ENCODE measurements around the gene MED15. TPM values are rescaled to one million over a fixed set of nuclear protein-coding genes. Genes with fewer than 3 reads are reported as not detected.

MED15 gene
- total RNA-seq, 1 experiment from 2014 or later: 87.9 TPM

- Histone ChIP-seq H3K27ac (peak overlapping the region; percentile 49; the same call in 1 of the 2 replicates), H3K79me2 (ENCODE audit: low read depth) (peaks cover 75% of the 10 kb centered on the region), H3K36me3 (ENCODE audit: low read depth) (no peaks in the 10 kb centered on the region), H3K9me3 (ENCODE audit: insufficient read depth, low read depth) (no peaks in the 10 kb centered on the region), H3F3A (ENCODE audit: insufficient read depth, low read depth) (peaks cover 37% of the 10 kb centered on the region), H3K4me3 (no peak overlapping the region), H3K4me2 (no peak overlapping the region), H3K27me3 (ENCODE audit: insufficient read depth, low read depth) (no peaks in the 10 kb centered on the region), H3K4me1 (replicated peaks; ENCODE audit: insufficient read depth) (peaks cover 41% of the 10 kb centered on the region), H4K20me1 (ENCODE audit: insufficient read depth) (peaks cover 13% of the 10 kb centered on the region; the same call in 1 of the 2 replicates), H2AFZ (no peak overlapping the region), H3K9me2 (ENCODE audit: insufficient read depth) (no peaks in the 10 kb centered on the region)
- ChIA-PET CTCF (no interaction called here), POLR2A (ENCODE audit: unreplicated experiment) (no interaction called here)
- no peak for DNase-seq
- no TSS peak for BruUV-seq (replicated peaks)
- TF ChIP-seq EZH2 (IDR thresholded peaks at IDR 0.05; ENCODE audit: low read depth) (no peak), CTCF (conservative IDR thresholded peaks at IDR 0.05) (no peak)
- intact Hi-C loops (cut with micrococcal nuclease; ENCODE audit: unreplicated experiment): no loop called here
Observed at GRCh38 chr22:20526305-20526627, 18.9 kb downstream of the MED15 start.

- no peak for DNase-seq
- Histone ChIP-seq H3K79me2 (ENCODE audit: low read depth) (peaks cover 74% of the 10 kb centered on the region), H3K4me3 (no peak overlapping the region), H4K20me1 (ENCODE audit: insufficient read depth) (peaks cover 10% of the 10 kb centered on the region; the same call in 1 of the 2 replicates), H3K4me2 (peak overlapping the region; percentile 7; the same call in 1 of the 2 replicates), H2AFZ (no peak overlapping the region), H3K9me3 (ENCODE audit: insufficient read depth, low read depth) (no peaks in the 10 kb centered on the region), H3K27ac (peak overlapping the region; percentile 49; the same call in 1 of the 2 replicates), H3F3A (ENCODE audit: insufficient read depth, low read depth) (peaks cover 41% of the 10 kb centered on the region), H3K9me2 (ENCODE audit: insufficient read depth) (no peaks in the 10 kb centered on the region), H3K4me1 (replicated peaks; ENCODE audit: insufficient read depth) (peaks cover 46% of the 10 kb centered on the region), H3K36me3 (ENCODE audit: low read depth) (no peaks in the 10 kb centered on the region), H3K27me3 (ENCODE audit: insufficient read depth, low read depth) (no peaks in the 10 kb centered on the region)
- intact Hi-C loops (cut with micrococcal nuclease; ENCODE audit: unreplicated experiment): no loop called here
- BruUV-seq (replicated peaks): no TSS peak
- TF ChIP-seq CTCF (conservative IDR thresholded peaks at IDR 0.05): no peak
- no peak for TF ChIP-seq EZH2 (IDR thresholded peaks at IDR 0.05; ENCODE audit: low read depth)
- CTCF ChIA-PET: no interaction called here
- POLR2A ChIA-PET (ENCODE audit: unreplicated experiment): no interaction called here
Observed at GRCh38 chr22:20526628-20527355, 19.4 kb downstream of the MED15 start.

GRCh38 chr22:20528405-20528978 lies 21.1 kb downstream of the MED15 start:
- Histone ChIP-seq H3K9me2 (ENCODE audit: insufficient read depth) (no peaks in the 10 kb centered on the region), H3F3A (ENCODE audit: insufficient read depth, low read depth) (peaks cover 50% of the 10 kb centered on the region), H3K79me2 (ENCODE audit: low read depth) (peaks cover 75% of the 10 kb centered on the region), H2AFZ (no peak overlapping the region), H3K4me1 (replicated peaks; ENCODE audit: insufficient read depth) (peaks cover 61% of the 10 kb centered on the region), H3K27me3 (ENCODE audit: insufficient read depth, low read depth) (no peaks in the 10 kb centered on the region), H3K4me2 (no peak overlapping the region), H3K36me3 (ENCODE audit: low read depth) (no peaks in the 10 kb centered on the region), H3K9me3 (ENCODE audit: insufficient read depth, low read depth) (no peaks in the 10 kb centered on the region), H3K4me3 (no peak overlapping the region), H3K27ac (peak overlapping the region; percentile 97), H4K20me1 (ENCODE audit: insufficient read depth) (peaks cover 2% of the 10 kb centered on the region; the same call in 1 of the 2 replicates)
- BruUV-seq (replicated peaks): no TSS peak
- no peak for DNase-seq
- intact Hi-C loops (cut with micrococcal nuclease; ENCODE audit: unreplicated experiment): no loop called here
- no peak for TF ChIP-seq EZH2 (IDR thresholded peaks at IDR 0.05; ENCODE audit: low read depth)
- TF ChIP-seq CTCF (conservative IDR thresholded peaks at IDR 0.05): no peak
- POLR2A ChIA-PET (ENCODE audit: unreplicated experiment): no interaction called here
- CTCF ChIA-PET: no interaction called here

Data from PC-9 (cell line).